Colonic mucosa (tissue), 4 donors: ENCODE measurements around the gene MPPE1. TPM values are rescaled to one million over a fixed set of nuclear protein-coding genes. Genes with fewer than 3 reads are reported as not detected.
"Not testable (repeated sequence)": the region's sequence is repeated elsewhere in the genome, so short reads cannot be mapped to it uniquely, and the experiment has no call there.

ENCODE experiments used
- DNase-seq: peaks from one replicate; pipeline ENCODE4 v3.0.0-alpha.2; 2020
- H3K27ac ChIP-seq: fragments of 200-600 bp; one replicate; pipeline ENCODE4 v1.8.0; 2021
- H3K27me3 ChIP-seq: fragments of 200-600 bp; one replicate; pipeline ENCODE4 v1.8.0; 2021
- H3K36me3 ChIP-seq: fragments of 200-600 bp; one replicate; pipeline ENCODE4 v1.8.0; 2021
- H3K4me1 ChIP-seq: fragments of 200-600 bp; one replicate; pipeline ENCODE4 v1.8.0; 2021; ENCODE audit warnings: mild to moderate bottlenecking
- H3K4me3 ChIP-seq: fragments of 200-600 bp; one replicate; pipeline ENCODE4 v1.8.0; 2021
- H3K9ac ChIP-seq, 2 donors: one replicate each; pipeline ENCODE4 v1.7.0; 2013; ENCODE audit warnings: control low read depth in 2 of 2, low read depth in 2 of 2, low read length in 2 of 2
- H3K9me3 ChIP-seq: fragments of 200-600 bp; one replicate; pipeline ENCODE4 v1.8.0; 2021
- intact Hi-C: fragments of 100-400 bp; cut with DNase I; formaldehyde crosslinking; loops from one replicate; pipeline ENCODE4 v1.14.1; 2022
- total RNA-seq, 2 donors: library from RNA; stranded (reverse); fragmentation: NEBNext Ultra II Directional in 1 of 2; extraction: Animal tissue kit (Norgen Biotek cat#: 25700) in 1 of 2; gene quantifications; one replicate each; pipeline ENCODE4 v1.2.1, GENCODE V29; 2021
- TF ChIP-seq, protein P1 (sequence below): fragments of 200-600 bp; IDR thresholded peaks from one replicate; pipeline ENCODE4 v1.8.0; 2022; ENCODE audit warnings: antibody characterized with exemption, mild to moderate bottlenecking
- donor health status: healthy.
- donor health status: DM: no; HTN: no; CAD: no.
- donor health status: DM: no; HTN: no; CAD: no.

MPPE1 gene
- total RNA-seq, 2 donors from 2014 or later, result 36.8 to 47.9 TPM

DNA sequence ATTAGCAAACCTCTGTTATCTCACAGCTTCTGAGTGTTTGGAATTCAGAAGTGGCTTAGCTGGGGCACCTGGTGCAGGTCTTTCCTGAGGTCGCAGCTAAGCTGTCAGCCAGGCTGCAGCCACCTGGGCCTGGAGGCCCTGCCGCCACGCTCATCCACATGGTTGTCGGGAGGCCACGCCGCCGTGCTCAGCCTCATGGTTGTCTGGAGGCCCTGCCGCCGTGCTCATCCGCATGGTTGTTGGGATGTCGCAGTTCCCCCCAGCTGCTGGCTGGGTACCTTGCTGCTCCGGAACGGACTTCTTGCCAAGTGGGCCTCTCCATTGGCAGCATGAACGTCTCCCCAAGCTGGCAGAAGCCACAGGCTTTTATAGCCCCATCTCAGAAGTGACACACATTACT, 24.3 kb upstream of the MPPE1 start:
- Histone ChIP-seq H3K27me3 (no peaks in the 10 kb centered on the region), H3K4me1 (no peaks in the 10 kb centered on the region), H3K36me3 (no peaks in the 10 kb centered on the region), H3K4me3 (no peak overlapping the region), H3K27ac (no peak overlapping the region), H3K9ac (no peak overlapping the region), H3K9me3 (no peaks in the 10 kb centered on the region)
- no peak for DNase-seq
- intact Hi-C loops, result no loop called here
- TF ChIP-seq, protein P1, sequence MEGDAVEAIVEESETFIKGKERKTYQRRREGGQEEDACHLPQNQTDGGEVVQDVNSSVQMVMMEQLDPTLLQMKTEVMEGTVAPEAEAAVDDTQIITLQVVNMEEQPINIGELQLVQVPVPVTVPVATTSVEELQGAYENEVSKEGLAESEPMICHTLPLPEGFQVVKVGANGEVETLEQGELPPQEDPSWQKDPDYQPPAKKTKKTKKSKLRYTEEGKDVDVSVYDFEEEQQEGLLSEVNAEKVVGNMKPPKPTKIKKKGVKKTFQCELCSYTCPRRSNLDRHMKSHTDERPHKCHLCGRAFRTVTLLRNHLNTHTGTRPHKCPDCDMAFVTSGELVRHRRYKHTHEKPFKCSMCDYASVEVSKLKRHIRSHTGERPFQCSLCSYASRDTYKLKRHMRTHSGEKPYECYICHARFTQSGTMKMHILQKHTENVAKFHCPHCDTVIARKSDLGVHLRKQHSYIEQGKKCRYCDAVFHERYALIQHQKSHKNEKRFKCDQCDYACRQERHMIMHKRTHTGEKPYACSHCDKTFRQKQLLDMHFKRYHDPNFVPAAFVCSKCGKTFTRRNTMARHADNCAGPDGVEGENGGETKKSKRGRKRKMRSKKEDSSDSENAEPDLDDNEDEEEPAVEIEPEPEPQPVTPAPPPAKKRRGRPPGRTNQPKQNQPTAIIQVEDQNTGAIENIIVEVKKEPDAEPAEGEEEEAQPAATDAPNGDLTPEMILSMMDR, result no peak

DNA sequence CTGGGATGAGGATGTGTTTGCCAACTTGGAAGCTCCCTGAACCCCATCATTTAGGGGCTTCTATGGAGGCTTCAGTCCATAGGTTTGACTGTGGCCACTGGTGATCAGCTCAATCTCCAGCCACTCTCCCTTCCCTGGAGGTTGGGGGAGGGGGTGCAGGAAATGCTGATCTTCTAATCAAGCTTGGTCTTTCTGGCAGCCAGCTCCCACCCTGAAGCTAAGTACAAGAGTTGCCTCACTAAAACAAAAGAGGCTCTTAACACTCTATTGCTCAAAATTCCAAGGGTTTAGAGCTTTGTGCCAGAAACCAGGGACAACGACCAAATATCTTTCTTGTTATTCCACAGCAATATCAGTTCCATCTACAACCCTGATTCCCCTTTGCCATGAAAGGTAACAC, 19.4 kb upstream of the MPPE1 start:
- Histone ChIP-seq H3K9ac (no peak overlapping the region), H3K27me3 (no peaks in the 10 kb centered on the region), H3K36me3 (no peaks in the 10 kb centered on the region), H3K4me1 (no peaks in the 10 kb centered on the region), H3K9me3 (no peaks in the 10 kb centered on the region), H3K4me3 (no peak overlapping the region), H3K27ac (no peak overlapping the region)
- TF ChIP-seq, protein P1, result no peak
- intact Hi-C loops, result no loop called here
- no peak for DNase-seq

DNA sequence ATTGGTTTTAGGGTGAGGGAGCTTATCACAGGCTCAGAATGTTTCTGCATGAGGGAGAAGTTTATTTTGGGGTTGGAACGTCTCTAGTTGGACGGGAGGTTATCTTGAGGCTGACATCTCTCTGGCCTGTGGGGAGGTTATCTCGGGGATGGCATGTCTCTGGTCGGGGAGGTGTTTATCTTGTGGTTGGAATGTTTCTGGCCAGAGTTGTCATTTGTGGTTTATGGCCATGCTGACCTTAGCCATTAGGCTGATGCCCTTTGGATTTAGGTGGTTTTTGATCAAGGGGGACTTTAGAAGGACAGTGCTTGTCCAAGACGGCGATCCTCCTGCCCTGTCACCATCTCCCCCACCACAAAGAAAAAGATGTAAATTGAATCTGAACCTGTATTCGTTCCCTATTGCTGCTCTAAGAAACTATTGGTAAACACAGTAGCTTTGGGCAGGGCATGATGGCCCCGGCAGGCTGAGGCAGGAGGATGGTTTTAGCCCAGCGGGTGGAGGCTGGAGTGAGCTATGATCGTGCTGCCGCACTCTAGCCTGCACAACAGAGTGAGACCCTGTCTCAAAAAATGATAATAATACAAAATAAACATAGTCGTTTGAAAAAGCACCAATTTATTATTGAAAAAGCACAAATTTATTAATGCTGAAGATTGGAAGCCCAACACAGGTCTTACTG, 17.8 kb upstream of the MPPE1 start:
- Histone ChIP-seq H3K36me3 (no peaks in the 10 kb centered on the region), H3K4me3 (no peak overlapping the region), H3K9me3 (no peaks in the 10 kb centered on the region), H3K27me3 (no peaks in the 10 kb centered on the region), H3K9ac (no peak overlapping the region), H3K27ac (no peak overlapping the region), H3K4me1 (no peaks in the 10 kb centered on the region)
- intact Hi-C loops, result no loop called here
- no peak for DNase-seq
- TF ChIP-seq, protein P1, result no peak

DNA sequence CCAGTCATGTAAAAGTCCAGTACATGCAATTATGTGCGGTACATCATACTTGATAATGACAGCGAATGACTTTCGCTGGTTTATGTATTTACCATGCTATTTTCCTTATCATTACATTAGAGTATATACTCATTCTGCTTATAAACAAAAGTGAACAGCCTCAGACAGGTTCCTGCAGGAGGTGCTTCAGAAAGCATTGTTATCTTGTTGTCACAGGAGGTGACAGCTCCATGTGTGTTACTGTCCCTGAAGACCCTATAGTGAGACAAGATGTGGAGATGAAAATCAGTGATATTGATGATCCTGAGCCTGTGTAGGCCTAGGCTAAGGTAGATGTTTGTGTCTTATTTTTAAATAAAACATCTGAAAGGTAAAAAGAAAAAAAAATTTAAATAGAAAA, 15.3 kb upstream of the MPPE1 start:
- Histone ChIP-seq H3K27ac (no peak overlapping the region), H3K4me1 (no peaks in the 10 kb centered on the region), H3K36me3 (no peaks in the 10 kb centered on the region), H3K9me3 (no peaks in the 10 kb centered on the region), H3K4me3 (no peak overlapping the region), H3K9ac (no peak overlapping the region), H3K27me3 (no peaks in the 10 kb centered on the region)
- TF ChIP-seq, protein P1, result no peak
- intact Hi-C loops, result no loop called here
- no peak for DNase-seq

DNA sequence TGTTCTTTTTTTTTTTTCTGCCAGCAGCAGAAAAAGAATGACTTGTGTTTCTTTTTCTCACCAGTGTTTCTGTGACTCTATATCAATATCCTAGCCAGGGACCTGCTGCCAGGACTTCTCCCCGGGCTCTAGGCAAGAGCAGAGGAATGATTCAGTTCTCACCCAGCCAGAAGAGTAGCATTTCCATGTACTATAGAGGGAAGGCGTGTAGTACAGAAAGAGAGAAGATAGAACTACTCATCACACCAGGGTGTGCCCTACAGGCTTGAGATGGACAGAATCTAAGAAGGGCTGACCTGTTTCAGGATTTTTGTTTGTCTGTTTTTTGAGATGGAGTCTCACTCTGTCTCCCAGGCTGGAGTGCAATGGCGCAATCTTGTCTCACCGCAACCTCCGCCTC, 11.4 kb upstream of the MPPE1 start:
- H3K36me3 ChIP-seq, H3K4me1 ChIP-seq, DNase-seq, H3K9ac ChIP-seq, H3K9me3 ChIP-seq, intact Hi-C loops, H3K27me3 ChIP-seq, H3K27ac ChIP-seq, H3K4me3 ChIP-seq: not testable (repeated sequence)

DNA sequence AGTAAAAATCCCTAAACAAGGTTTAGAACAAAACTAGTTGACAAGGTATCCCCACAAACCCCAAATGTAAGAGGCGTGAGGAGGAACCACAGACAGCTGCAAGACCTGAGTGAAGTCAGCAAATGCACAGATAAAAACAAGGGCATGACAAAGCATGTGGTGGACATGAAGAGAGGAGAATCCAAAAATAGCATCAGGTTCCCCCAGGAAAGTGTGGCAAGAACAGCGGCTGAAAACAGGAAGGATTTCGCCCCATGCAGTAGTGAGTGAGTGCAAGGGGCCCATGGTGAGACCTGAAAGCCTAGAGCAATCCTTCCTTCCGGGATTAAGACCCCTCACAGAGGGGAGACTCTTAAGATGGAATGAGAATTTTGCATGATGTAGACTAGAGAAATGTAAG, 8.8 kb upstream of the MPPE1 start:
- H3K36me3 ChIP-seq, DNase-seq, H3K27me3 ChIP-seq, H3K27ac ChIP-seq, intact Hi-C loops, H3K4me3 ChIP-seq, H3K9ac ChIP-seq, H3K9me3 ChIP-seq, H3K4me1 ChIP-seq: not testable (repeated sequence)
